GM19239 (cell line): Measurements from ENCODE around the gene GMCL2.

ENCODE experiments used
- DNase-seq: peaks from one replicate; pipeline ENCODE4 v3.0.0; 2011; ENCODE audit warnings: low spot score; ENCODE audit not compliant: insufficient read length
- FAIRE-seq: peaks from 2 replicates; lab custom pipeline; 2011; peaks lifted over from hg19 to GRCh38; lab: Jason Lieb, UNC

Gene GMCL2

GRCh38 chr5:178223196-178223773 is 36.1 kb upstream of the GMCL2 start:
- no peak for DNase-seq
- FAIRE-seq, result no peak

GRCh38 chr5:178222292-178222691 is 35.1 kb upstream of the GMCL2 start:
- no peak for FAIRE-seq

GRCh38 chr5:178221853-178222252 is 34.7 kb upstream of the GMCL2 start:
- FAIRE-seq, result no peak
- DNase-seq, result no peak

More at GRCh38 chr5:178222292-178222691, 35.1 kb upstream of the GMCL2 start:
- no peak for DNase-seq

GRCh38 chr5:178221282-178221681 is 34.1 kb upstream of the GMCL2 start:
- DNase-seq (no peak), FAIRE-seq (no peak)

- no peak for DNase-seq
- FAIRE-seq, result no peak
Measured at GRCh38 chr5:178218827-178219226, 31.7 kb upstream of the GMCL2 start.

- FAIRE-seq (no peak), DNase-seq (no peak)
Measured at GRCh38 chr5:178218237-178218776, 31.1 kb upstream of the GMCL2 start.

- FAIRE-seq, result no peak
- no peak for DNase-seq
Measured at GRCh38 chr5:178216779-178217178, 29.6 kb upstream of the GMCL2 start.

GRCh38 chr5:178216088-178216534 is 28.9 kb upstream of the GMCL2 start:
- DNase-seq, result no peak
- no peak for FAIRE-seq

- FAIRE-seq (no peak), DNase-seq (no peak)
Measured at GRCh38 chr5:178215280-178216002, 28.3 kb upstream of the GMCL2 start.

- DNase-seq (no peak), FAIRE-seq (no peak)
Measured at GRCh38 chr5:178214160-178214803, 27.1 kb upstream of the GMCL2 start.

GRCh38 chr5:178213748-178214151 is 26.6 kb upstream of the GMCL2 start:
- no peak for FAIRE-seq
- no peak for DNase-seq

- no peak for FAIRE-seq
- no peak for DNase-seq
Measured at GRCh38 chr5:178213003-178213461, 25.9 kb upstream of the GMCL2 start.

- DNase-seq (no peak), FAIRE-seq (no peak)
Measured at GRCh38 chr5:178212241-178213002, 25.3 kb upstream of the GMCL2 start.

GRCh38 chr5:178211095-178212048 is 24.2 kb upstream of the GMCL2 start:
- DNase-seq (no peak), FAIRE-seq (no peak)

GRCh38 chr5:178210686-178211085 is 23.5 kb upstream of the GMCL2 start:
- no peak for FAIRE-seq
- no peak for DNase-seq

- FAIRE-seq, result no peak
- DNase-seq, result no peak
Measured at GRCh38 chr5:178210073-178210535, 22.9 kb upstream of the GMCL2 start.

GRCh38 chr5:178209334-178210072 is 22.3 kb upstream of the GMCL2 start:
- no peak for FAIRE-seq

GRCh38 chr5:178208540-178209227 is 21.5 kb upstream of the GMCL2 start:
- DNase-seq (no peak), FAIRE-seq (no peak)

More at GRCh38 chr5:178209334-178210072, 22.3 kb upstream of the GMCL2 start:
- no peak for DNase-seq
